ENCODE results near the gene KRTAP5-1. TPM values are rescaled to one million over a fixed set of nuclear protein-coding genes. Genes with fewer than 3 reads are reported as not detected.

The KRTAP5-1 gene
- total RNA-seq, 1 experiment from 2014 or later, result not detected

GRCh38 chr11:1546077-1546535, 39.0 kb downstream of the KRTAP5-1 start:
- Histone ChIP-seq H3K27me3 (replicated peaks) (peaks cover 18% of the 10 kb centered on the region), H3K27ac (no peak overlapping the region), H3K36me3 (no peaks in the 10 kb centered on the region), H3K4me3 (no peak overlapping the region), H3K4me1 (replicated peaks) (peaks cover 6% of the 10 kb centered on the region), H3K9me3 (replicated peaks) (no peaks in the 10 kb centered on the region)
- no peak for DNase-seq (ENCODE audit: low read depth in 1 of 2, low spot score in 2 of 2)

GRCh38 chr11:1545432-1545831, 39.7 kb downstream of the KRTAP5-1 start:
- Histone ChIP-seq H3K36me3 (no peaks in the 10 kb centered on the region), H3K9me3 (replicated peaks) (no peaks in the 10 kb centered on the region)
- DNase-seq (ENCODE audit: low read depth in 1 of 2, low spot score in 2 of 2), result no peak

DNA sequence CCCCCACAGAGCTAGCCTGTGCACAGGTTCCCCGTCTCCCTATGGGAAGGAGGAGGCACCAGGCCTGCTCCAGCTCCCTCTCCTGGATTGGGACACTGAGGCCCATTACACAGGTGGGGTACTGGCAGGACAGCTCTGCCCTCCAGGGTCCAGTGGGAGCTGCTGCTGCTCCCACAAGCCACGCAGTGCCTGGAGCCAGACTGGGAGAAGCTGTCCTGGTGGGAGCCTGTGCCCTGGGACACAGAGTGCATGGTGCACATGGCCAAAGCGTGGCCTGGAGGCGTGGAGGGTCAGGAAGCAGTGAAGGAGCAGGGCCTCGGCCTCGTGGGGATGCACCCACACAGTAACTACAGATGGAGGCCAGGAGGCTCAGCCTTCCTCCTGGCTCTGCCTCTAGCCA, 40.5 kb downstream of the KRTAP5-1 start:
- DNase-seq (ENCODE audit: low read depth in 1 of 2, low spot score in 2 of 2), result no peak
- no peak overlapping the region for H3K27ac ChIP-seq
- H3K27me3 ChIP-seq (replicated peaks), result peaks cover 18% of the 10 kb centered on the region
- no peaks in the 10 kb centered on the region for H3K9me3 ChIP-seq (replicated peaks)
- no peaks in the 10 kb centered on the region for H3K36me3 ChIP-seq
- peaks cover 6% of the 10 kb centered on the region for H3K4me1 ChIP-seq (replicated peaks)
- no peak overlapping the region for H3K4me3 ChIP-seq

More at GRCh38 chr11:1545432-1545831, 39.7 kb downstream of the KRTAP5-1 start:
- Histone ChIP-seq H3K4me1 (replicated peaks) (peaks cover 6% of the 10 kb centered on the region), H3K4me3 (no peak overlapping the region), H3K27me3 (replicated peaks) (peaks cover 18% of the 10 kb centered on the region), H3K27ac (no peak overlapping the region)

GRCh38 chr11:1543606-1544263, 41.3 kb downstream of the KRTAP5-1 start:
- peaks cover 18% of the 10 kb centered on the region for H3K27me3 ChIP-seq (replicated peaks)
- no peak for DNase-seq (ENCODE audit: low read depth in 1 of 2, low spot score in 2 of 2)
- H3K36me3 ChIP-seq, result no peaks in the 10 kb centered on the region

GRCh38 chr11:1542267-1542666, 42.8 kb downstream of the KRTAP5-1 start:
- Histone ChIP-seq H3K36me3 (no peaks in the 10 kb centered on the region), H3K27me3 (replicated peaks) (peaks cover 14% of the 10 kb centered on the region), H3K9me3 (replicated peaks) (no peaks in the 10 kb centered on the region), H3K4me3 (no peak overlapping the region), H3K27ac (no peak overlapping the region), H3K4me1 (replicated peaks) (peaks cover 6% of the 10 kb centered on the region)
- DNase-seq (ENCODE audit: low read depth in 1 of 2, low spot score in 2 of 2), result no peak

More at GRCh38 chr11:1543606-1544263, 41.3 kb downstream of the KRTAP5-1 start:
- peaks cover 6% of the 10 kb centered on the region for H3K4me1 ChIP-seq (replicated peaks)
- no peaks in the 10 kb centered on the region for H3K9me3 ChIP-seq (replicated peaks)
- no peak overlapping the region for H3K27ac ChIP-seq
- no peak overlapping the region for H3K4me3 ChIP-seq

- DNase-seq (ENCODE audit: low read depth in 1 of 2, low spot score in 2 of 2), result no peak
- peaks cover 8% of the 10 kb centered on the region for H3K27me3 ChIP-seq (replicated peaks)
- H3K4me1 ChIP-seq (replicated peaks), result peaks cover 1% of the 10 kb centered on the region
- H3K9me3 ChIP-seq (replicated peaks), result no peaks in the 10 kb centered on the region
- H3K4me3 ChIP-seq, result no peak overlapping the region
- H3K27ac ChIP-seq, result no peak overlapping the region
- H3K36me3 ChIP-seq, result no peaks in the 10 kb centered on the region
Observed at GRCh38 chr11:1541474-1542204, 43.4 kb downstream of the KRTAP5-1 start.

GRCh38 chr11:1540074-1540473, 45.0 kb downstream of the KRTAP5-1 start:
- H3K27me3 ChIP-seq (replicated peaks), result no peaks in the 10 kb centered on the region
- H3K4me3 ChIP-seq, result no peak overlapping the region
- no peaks in the 10 kb centered on the region for H3K9me3 ChIP-seq (replicated peaks)
- no peak for DNase-seq (ENCODE audit: low read depth in 1 of 2, low spot score in 2 of 2)
- no peak overlapping the region for H3K27ac ChIP-seq
- H3K4me1 ChIP-seq (replicated peaks), result no peaks in the 10 kb centered on the region
- H3K36me3 ChIP-seq, result no peaks in the 10 kb centered on the region

- Histone ChIP-seq H3K4me3 (no peak overlapping the region), H3K36me3 (no peaks in the 10 kb centered on the region), H3K9me3 (replicated peaks) (no peaks in the 10 kb centered on the region), H3K4me1 (replicated peaks) (no peaks in the 10 kb centered on the region), H3K27ac (no peak overlapping the region), H3K27me3 (replicated peaks) (no peaks in the 10 kb centered on the region)
- no peak for DNase-seq (ENCODE audit: low read depth in 1 of 2, low spot score in 2 of 2)
Observed at GRCh38 chr11:1538153-1538552, 46.9 kb downstream of the KRTAP5-1 start.

- Histone ChIP-seq H3K27me3 (replicated peaks) (no peaks in the 10 kb centered on the region), H3K27ac (no peak overlapping the region), H3K9me3 (replicated peaks) (no peaks in the 10 kb centered on the region), H3K4me3 (no peak overlapping the region), H3K4me1 (replicated peaks) (no peaks in the 10 kb centered on the region), H3K36me3 (no peaks in the 10 kb centered on the region)
- no peak for DNase-seq (ENCODE audit: low read depth in 1 of 2, low spot score in 2 of 2)
Observed at GRCh38 chr11:1536065-1536843, 48.8 kb downstream of the KRTAP5-1 start.

GRCh38 chr11:1534682-1535081, 50.4 kb downstream of the KRTAP5-1 start:
- Histone ChIP-seq H3K4me1 (replicated peaks) (no peaks in the 10 kb centered on the region), H3K9me3 (replicated peaks) (no peaks in the 10 kb centered on the region), H3K27ac (no peak overlapping the region), H3K27me3 (replicated peaks) (no peaks in the 10 kb centered on the region), H3K4me3 (no peak overlapping the region), H3K36me3 (no peaks in the 10 kb centered on the region)
- no peak for DNase-seq (ENCODE audit: low read depth in 1 of 2, low spot score in 2 of 2)

Other genes starting within 250 kb of the KRTAP5-1 start
- gene BRSK2, start 195.3 kb downstream of the KRTAP5-1 start, total RNA-seq (2014; rRNA removed; shearing (Covaris generic)), result 0.06 and 0.55 TPM in 2 replicates
- gene MOB2, start 98.5 kb downstream of the KRTAP5-1 start, total RNA-seq (2014; rRNA removed; shearing (Covaris generic)), result 3.9 and 9.1 TPM in 2 replicates
- gene DUSP8, start 13.0 kb downstream of the KRTAP5-1 start, total RNA-seq (2014; rRNA removed; shearing (Covaris generic)), result 0.13 and 0.82 TPM in 2 replicates
- gene KRTAP5-2, start 13.0 kb upstream of the KRTAP5-1 start, total RNA-seq (2014; rRNA removed; shearing (Covaris generic)), result not detected in 2 replicates
- not detected in 2 replicates for gene KRTAP5-3, start 23.2 kb upstream of the KRTAP5-1 start, total RNA-seq (2014; rRNA removed; shearing (Covaris generic))
- not detected in 2 replicates for gene KRTAP5-4, start 36.9 kb upstream of the KRTAP5-1 start, total RNA-seq (2014; rRNA removed; shearing (Covaris generic))
- not detected in 2 replicates for gene KRTAP5-5, start 44.5 kb upstream of the KRTAP5-1 start, total RNA-seq (2014; rRNA removed; shearing (Covaris generic))
- gene KRTAP5-6, start 111.9 kb upstream of the KRTAP5-1 start, total RNA-seq (2014; rRNA removed; shearing (Covaris generic)), result not detected in 2 replicates
- gene IFITM10, start 165.3 kb upstream of the KRTAP5-1 start, total RNA-seq (2014; rRNA removed; shearing (Covaris generic)), result 0.05 TPM in 1 of 2 replicates, not detected in the other
- 245 and 253 TPM in 2 replicates for gene CTSD, start 178.6 kb upstream of the KRTAP5-1 start, total RNA-seq (2014; rRNA removed; shearing (Covaris generic))
- gene SYT8, start 249.7 kb upstream of the KRTAP5-1 start, total RNA-seq (2014; rRNA removed; shearing (Covaris generic)), result 0.06 TPM in 1 of 2 replicates, not detected in the other